GM23338 (cell line): ENCODE measurements around the gene KCNQ1OT1. TPM values are rescaled to one million over a fixed set of nuclear protein-coding genes. Genes with fewer than 3 reads are reported as not detected.

ENCODE experiments used
- ATAC-seq: fragments of 200-7000 bp; cut with Tn5 transposase; 3 replicates; pipeline ENCODE4 v1.9.1; 2020
- DNase-seq: peaks from one replicate; pipeline ENCODE4 v3.0.0-alpha.2; 2015; ENCODE audit warnings: low spot score
- H2AFZ ChIP-seq: fragments of 200-600 bp; sonication (generic); 2 replicates; pipeline ENCODE4 v1.8.0; 2016; ENCODE audit warnings: antibody characterized with exemption, mild to moderate bottlenecking, moderate library complexity
- H3F3A ChIP-seq: fragments of 200-600 bp; sonication (generic); replicated peaks from 2 replicates; pipeline ENCODE4 v1.8.0; 2017; ENCODE audit warnings: antibody characterized with exemption, mixed run types, low read depth
- H3K27ac ChIP-seq: fragments of 200-600 bp; sonication (generic); 2 replicates; pipeline ENCODE4 v1.6.1; 2016; ENCODE audit warnings: low read depth
- H3K27me3 ChIP-seq: fragments of 200-600 bp; sonication (generic); 2 replicates; pipeline ENCODE4 v1.8.0; 2016; ENCODE audit warnings: mild to moderate bottlenecking, mixed run types, moderate library complexity; ENCODE audit not compliant: insufficient read depth
- H3K36me3 ChIP-seq: fragments of 200-600 bp; sonication (generic); 2 replicates; pipeline ENCODE4 v1.8.0; 2016; ENCODE audit warnings: mild to moderate bottlenecking; ENCODE audit not compliant: insufficient read depth
- H3K4me1 ChIP-seq: fragments of 200-600 bp; sonication (generic); 2 replicates; pipeline ENCODE4 v1.8.0; 2016; ENCODE audit warnings: mild to moderate bottlenecking, moderate library complexity; ENCODE audit not compliant: insufficient read depth
- H3K4me2 ChIP-seq: fragments of 200-600 bp; sonication (generic); 2 replicates; pipeline ENCODE4 v1.7.1; 2017; ENCODE audit warnings: mixed run types
- H3K4me3 ChIP-seq: fragments of 200-600 bp; sonication (generic); 2 replicates; pipeline ENCODE4 v1.6.1; 2016; ENCODE audit warnings: mixed run types
- H3K79me2 ChIP-seq: fragments of 200-600 bp; sonication (generic); replicated peaks from 2 replicates; pipeline ENCODE4 v1.8.0; 2017; ENCODE audit warnings: mild to moderate bottlenecking; ENCODE audit not compliant: insufficient read depth
- H3K9me2 ChIP-seq: fragments of 200-600 bp; sonication (generic); 2 replicates; pipeline ENCODE4 v1.8.0; 2017; ENCODE audit not compliant: insufficient read depth
- H4K20me1 ChIP-seq: fragments of 200-600 bp; sonication (generic); replicated peaks from 2 replicates; pipeline ENCODE4 v1.8.0; 2017; ENCODE audit warnings: mild to moderate bottlenecking; ENCODE audit not compliant: insufficient read depth
- H3K27ac Mint-ChIP-seq: 2 replicates; pipeline ENCODE4 v1.8.0; 2020; ENCODE audit warnings: inconsistent platforms, mild to moderate bottlenecking, moderate library complexity, mixed read lengths
- H3K27me3 Mint-ChIP-seq: 3 replicates; pipeline ENCODE4 v1.8.0; 2022; ENCODE audit warnings: low read depth, mild to moderate bottlenecking, moderate library complexity, mixed read lengths, inconsistent platforms; ENCODE audit not compliant: insufficient read depth, poor library complexity
- H3K36me3 Mint-ChIP-seq: 3 replicates; pipeline ENCODE4 v1.8.0; 2021; ENCODE audit warnings: low read depth, mild to moderate bottlenecking, inconsistent platforms, moderate library complexity, mixed read lengths
- H3K4me1 Mint-ChIP-seq: 3 replicates; pipeline ENCODE4 v1.8.0; 2020; ENCODE audit warnings: mild to moderate bottlenecking, inconsistent platforms, mixed read lengths
- H3K4me3 Mint-ChIP-seq: 3 replicates; pipeline ENCODE4 v1.8.0; 2021; ENCODE audit warnings: moderate library complexity, mild to moderate bottlenecking, inconsistent platforms, mixed read lengths
- H3K9me3 Mint-ChIP-seq: 3 replicates; pipeline ENCODE4 v1.8.0; 2020; ENCODE audit warnings: moderate library complexity, mild to moderate bottlenecking, inconsistent platforms, mixed read lengths
- CREB1 ChIP-seq: fragments of 250-450 bp; sonication (Bioruptor Pico); IDR thresholded peaks from 2 replicates; pipeline ENCODE4 v1.5.0; 2020; ENCODE audit warnings: low read depth, mild to moderate bottlenecking, moderate library complexity
- EZH2 ChIP-seq: fragments of 200-600 bp; sonication (generic); IDR thresholded peaks from one replicate; pipeline ENCODE4 v1.8.0; 2017; ENCODE audit warnings: antibody characterized with exemption, mild to moderate bottlenecking, low read depth; ENCODE audit not compliant: unreplicated experiment
- JUNB ChIP-seq: IDR thresholded peaks from one replicate; pipeline ENCODE4 v1.6.1; 2016; ENCODE audit warnings: antibody characterized with exemption; ENCODE audit not compliant: unreplicated experiment
- NANOG ChIP-seq: IDR thresholded peaks from 2 replicates; pipeline ENCODE4 v1.6.1; 2016; ENCODE audit warnings: antibody characterized with exemption, borderline replicate concordance
- POLR2AphosphoS5 ChIP-seq: IDR thresholded peaks from 2 replicates; pipeline ENCODE4 v1.6.1; 2016; ENCODE audit warnings: antibody characterized with exemption, low read depth
- STAT1 ChIP-seq: IDR thresholded peaks from one replicate; pipeline ENCODE4 v1.6.1; 2016; ENCODE audit warnings: antibody characterized with exemption; ENCODE audit not compliant: unreplicated experiment
- ZNF114 ChIP-seq: fragments of 250-450 bp; sonication (Bioruptor Pico); IDR thresholded peaks from 2 replicates; pipeline ENCODE4 v1.5.0; 2020; ENCODE audit warnings: mild to moderate bottlenecking, moderate library complexity
- ZNF331 ChIP-seq: fragments of 250-450 bp; sonication (Bioruptor Pico); IDR thresholded peaks from 2 replicates; pipeline ENCODE4 v1.5.0; 2020; ENCODE audit warnings: low read depth, mild to moderate bottlenecking, moderate library complexity
- polyA plus RNA-seq: library from polyadenylated mRNA; unstranded; fragments of >200 nt; fragmentation: Nextera tagmentation; extraction: Ambion mirVana; gene quantifications from 2 replicates; pipeline ENCODE4 v1.2.1, GENCODE V29; 2016
- total RNA-seq: library from RNA; depleted of rRNA; stranded (reverse); fragments of >200 nt; shearing (Covaris generic); gene quantifications from 2 replicates; pipeline ENCODE4 v1.2.3, GENCODE V29; 2014
- TF ChIP-seq, protein P1 (sequence below): IDR thresholded peaks from one replicate; pipeline ENCODE4 v1.6.1; 2018; ENCODE audit warnings: antibody characterized with exemption; ENCODE audit not compliant: unreplicated experiment
- TF ChIP-seq, protein P2 (sequence below): IDR thresholded peaks from 2 replicates; pipeline ENCODE4 v1.6.1; 2016; ENCODE audit warnings: antibody characterized with exemption

KCNQ1OT1 gene
- total and polyA plus RNA-seq, 2 experiments from 2014 or later = 1.5 to 4.2 TPM

DNA sequence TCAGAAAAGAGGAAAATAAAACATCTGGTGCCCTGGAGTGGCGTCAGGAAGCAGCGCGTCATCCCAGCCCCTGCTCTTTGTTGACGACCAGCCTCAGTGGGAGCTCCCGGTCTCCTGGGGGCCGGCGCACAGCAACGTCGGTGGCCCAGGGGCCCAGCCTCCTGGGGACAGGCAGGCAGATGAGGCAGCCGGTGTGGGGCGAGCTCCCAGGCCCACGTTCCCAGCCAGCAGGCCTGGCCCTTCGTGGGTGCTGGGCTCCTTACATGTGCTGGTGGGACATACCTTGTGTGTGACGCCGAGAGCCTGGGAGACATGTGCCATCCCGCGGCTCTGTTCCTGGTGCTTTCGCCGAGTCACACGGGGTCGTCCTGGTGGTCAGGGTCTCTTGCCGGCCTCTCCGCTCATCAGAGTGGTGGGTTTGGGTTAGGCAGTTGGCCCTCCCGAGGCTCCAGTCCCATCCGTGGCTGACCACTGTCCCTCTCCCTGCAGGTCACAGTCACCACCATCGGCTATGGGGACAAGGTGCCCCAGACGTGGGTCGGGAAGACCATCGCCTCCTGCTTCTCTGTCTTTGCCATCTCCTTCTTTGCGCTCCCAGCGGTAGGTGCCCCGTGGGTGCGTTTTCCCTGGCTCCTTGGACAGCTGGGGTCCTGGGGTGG is 116.7 kb downstream of the KCNQ1OT1 start:
- DNase-seq = no peak
- Mint-ChIP-seq H3K9me3 (no peaks in the 10 kb centered on the region), H3K27ac (no peak overlapping the region), H3K27me3 (peaks cover 51% of the 10 kb centered on the region), H3K36me3 (no peaks in the 10 kb centered on the region), H3K4me3 (no peak overlapping the region), H3K4me1 (no peaks in the 10 kb centered on the region)
- no peak overlapping the region for H3K27ac ChIP-seq
- H3K36me3 ChIP-seq = no peaks in the 10 kb centered on the region
- peaks cover 41% of the 10 kb centered on the region for H3K27me3 ChIP-seq
- H3F3A ChIP-seq = no peaks in the 10 kb centered on the region
- H3K9me2 ChIP-seq = no peaks in the 10 kb centered on the region
- H2AFZ ChIP-seq = no peak overlapping the region
- H3K4me2 ChIP-seq = no peak overlapping the region
- no peaks in the 10 kb centered on the region for H3K79me2 ChIP-seq
- H3K4me1 ChIP-seq = no peaks in the 10 kb centered on the region
- TF ChIP-seq ZNF114 (no peak), ZNF331 (no peak), EZH2 (no peak)
- TF ChIP-seq, protein P1, sequence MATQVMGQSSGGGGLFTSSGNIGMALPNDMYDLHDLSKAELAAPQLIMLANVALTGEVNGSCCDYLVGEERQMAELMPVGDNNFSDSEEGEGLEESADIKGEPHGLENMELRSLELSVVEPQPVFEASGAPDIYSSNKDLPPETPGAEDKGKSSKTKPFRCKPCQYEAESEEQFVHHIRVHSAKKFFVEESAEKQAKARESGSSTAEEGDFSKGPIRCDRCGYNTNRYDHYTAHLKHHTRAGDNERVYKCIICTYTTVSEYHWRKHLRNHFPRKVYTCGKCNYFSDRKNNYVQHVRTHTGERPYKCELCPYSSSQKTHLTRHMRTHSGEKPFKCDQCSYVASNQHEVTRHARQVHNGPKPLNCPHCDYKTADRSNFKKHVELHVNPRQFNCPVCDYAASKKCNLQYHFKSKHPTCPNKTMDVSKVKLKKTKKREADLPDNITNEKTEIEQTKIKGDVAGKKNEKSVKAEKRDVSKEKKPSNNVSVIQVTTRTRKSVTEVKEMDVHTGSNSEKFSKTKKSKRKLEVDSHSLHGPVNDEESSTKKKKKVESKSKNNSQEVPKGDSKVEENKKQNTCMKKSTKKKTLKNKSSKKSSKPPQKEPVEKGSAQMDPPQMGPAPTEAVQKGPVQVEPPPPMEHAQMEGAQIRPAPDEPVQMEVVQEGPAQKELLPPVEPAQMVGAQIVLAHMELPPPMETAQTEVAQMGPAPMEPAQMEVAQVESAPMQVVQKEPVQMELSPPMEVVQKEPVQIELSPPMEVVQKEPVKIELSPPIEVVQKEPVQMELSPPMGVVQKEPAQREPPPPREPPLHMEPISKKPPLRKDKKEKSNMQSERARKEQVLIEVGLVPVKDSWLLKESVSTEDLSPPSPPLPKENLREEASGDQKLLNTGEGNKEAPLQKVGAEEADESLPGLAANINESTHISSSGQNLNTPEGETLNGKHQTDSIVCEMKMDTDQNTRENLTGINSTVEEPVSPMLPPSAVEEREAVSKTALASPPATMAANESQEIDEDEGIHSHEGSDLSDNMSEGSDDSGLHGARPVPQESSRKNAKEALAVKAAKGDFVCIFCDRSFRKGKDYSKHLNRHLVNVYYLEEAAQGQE = no peak
- ATAC-seq = no peak
- H3K4me3 ChIP-seq = no peak overlapping the region
- no peaks in the 10 kb centered on the region for H4K20me1 ChIP-seq

DNA sequence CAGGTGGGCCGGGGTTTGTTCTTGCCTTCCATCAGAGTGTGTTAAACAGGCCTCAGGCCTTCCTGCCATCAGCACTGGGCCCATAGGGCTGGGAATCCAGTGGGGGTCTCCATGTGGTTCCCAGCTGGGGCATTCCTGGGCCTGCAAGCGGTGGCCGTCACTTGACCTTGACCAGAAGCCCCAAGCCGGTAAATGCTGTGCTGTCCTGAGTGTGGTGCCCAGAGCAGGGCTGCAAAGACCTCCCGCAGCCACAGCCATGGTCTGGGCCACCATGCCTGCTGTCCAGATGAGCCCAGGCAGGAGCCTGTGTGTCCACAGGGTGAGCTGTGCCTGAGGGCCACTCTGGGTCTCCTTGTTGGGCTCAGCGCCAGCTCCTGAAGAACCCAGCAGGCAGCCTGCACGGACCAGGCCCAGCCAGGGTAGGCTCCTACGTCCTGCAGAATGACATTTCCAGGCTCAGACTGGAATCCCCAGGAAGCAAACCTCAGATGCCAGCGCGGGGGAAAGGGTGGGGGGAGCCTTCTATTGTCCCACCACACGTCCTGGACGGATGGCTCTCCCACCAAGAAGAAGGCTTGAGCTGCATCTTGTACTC is 117.3 kb downstream of the KCNQ1OT1 start:
- ATAC-seq (no peak), DNase-seq (no peak)
- no peak overlapping the region for H3K27ac Mint-ChIP-seq
- H3K36me3 ChIP-seq = no peaks in the 10 kb centered on the region
- H3K9me3 Mint-ChIP-seq = no peaks in the 10 kb centered on the region
- no peak overlapping the region for H3K4me3 ChIP-seq
- no peaks in the 10 kb centered on the region for H3K9me2 ChIP-seq
- H3K27ac ChIP-seq = no peak overlapping the region
- H3K4me2 ChIP-seq = no peak overlapping the region
- no peaks in the 10 kb centered on the region for H4K20me1 ChIP-seq
- no peak overlapping the region for H2AFZ ChIP-seq
- H3K36me3 Mint-ChIP-seq = no peaks in the 10 kb centered on the region
- H3K4me1 Mint-ChIP-seq = no peaks in the 10 kb centered on the region
- no peaks in the 10 kb centered on the region for H3K79me2 ChIP-seq
- H3K4me1 ChIP-seq = no peaks in the 10 kb centered on the region
- no peak for TF ChIP-seq JUNB
- TF ChIP-seq NANOG = no peak
- TF ChIP-seq STAT1 = no peak
- TF ChIP-seq ZNF331 = no peak
- TF ChIP-seq ZNF114 = no peak
- TF ChIP-seq CREB1 = no peak
- TF ChIP-seq, protein P2, sequence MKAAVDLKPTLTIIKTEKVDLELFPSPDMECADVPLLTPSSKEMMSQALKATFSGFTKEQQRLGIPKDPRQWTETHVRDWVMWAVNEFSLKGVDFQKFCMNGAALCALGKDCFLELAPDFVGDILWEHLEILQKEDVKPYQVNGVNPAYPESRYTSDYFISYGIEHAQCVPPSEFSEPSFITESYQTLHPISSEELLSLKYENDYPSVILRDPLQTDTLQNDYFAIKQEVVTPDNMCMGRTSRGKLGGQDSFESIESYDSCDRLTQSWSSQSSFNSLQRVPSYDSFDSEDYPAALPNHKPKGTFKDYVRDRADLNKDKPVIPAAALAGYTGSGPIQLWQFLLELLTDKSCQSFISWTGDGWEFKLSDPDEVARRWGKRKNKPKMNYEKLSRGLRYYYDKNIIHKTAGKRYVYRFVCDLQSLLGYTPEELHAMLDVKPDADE = no peak
- no peak for TF ChIP-seq POLR2AphosphoS5
- no peak for TF ChIP-seq EZH2
- peaks cover 36% of the 10 kb centered on the region for H3K27me3 ChIP-seq
- no peaks in the 10 kb centered on the region for H3F3A ChIP-seq
- H3K4me3 Mint-ChIP-seq = no peak overlapping the region
- H3K27me3 Mint-ChIP-seq = peaks cover 52% of the 10 kb centered on the region
